GM04503 (cell line): ENCODE measurements around the gene ILF3.

ENCODE experiments used
- DNase-seq: peaks from one replicate; pipeline ENCODE4 v3.0.0-alpha.2; 2012; ENCODE audit warnings: low read depth

ILF3 gene

GRCh38 chr19:10653732-10654609 is at the start of gene ILF3:
TSS of gene ILF3 (plus strand) at chr19:10654346. CDS start at chr19:10670606, 16,260 bp downstream.
- DNase-seq: peak; percentile 99

- DNase-seq: no peak
These were observed 49.6 kb upstream of the ILF3 start for GRCh38 chr19:10604460-10604980.

GRCh38 chr19:10611907-10612306 is 42.2 kb upstream of the ILF3 start:
- DNase-seq: no peak

GRCh38 chr19:10612499-10613119 is 41.5 kb upstream of the ILF3 start:
- DNase-seq: no peak

GRCh38 chr19:10615429-10616023 is 38.6 kb upstream of the ILF3 start:
- no peak for DNase-seq

- peak; percentile 91 for DNase-seq
These were observed 36.6 kb upstream of the ILF3 start for GRCh38 chr19:10617409-10618121.

- no peak for DNase-seq
These were observed 35.3 kb upstream of the ILF3 start for GRCh38 chr19:10618846-10619245.

GRCh38 chr19:10620786-10621185 is 33.4 kb upstream of the ILF3 start:
- no peak for DNase-seq

GRCh38 chr19:10621966-10622365 is 32.2 kb upstream of the ILF3 start:
- no peak for DNase-seq

GRCh38 chr19:10624585-10624984 is 29.6 kb upstream of the ILF3 start:
- no peak for DNase-seq

- DNase-seq: no peak
These were observed 29.0 kb upstream of the ILF3 start, which contains the start of gene SLC44A2 for GRCh38 chr19:10625003-10625761. TSS of gene SLC44A2 (plus strand) at chr19:10625553. CDS start at chr19:10625634, 81 bp downstream.

- no peak for DNase-seq
These were observed 28.4 kb upstream of the ILF3 start for GRCh38 chr19:10625762-10626138.

GRCh38 chr19:10631874-10632273 is 22.3 kb upstream of the ILF3 start:
- no peak for DNase-seq

GRCh38 chr19:10634430-10634829 is 19.7 kb upstream of the ILF3 start:
- DNase-seq: no peak

- no peak for DNase-seq
These were observed 19.2 kb upstream of the ILF3 start for GRCh38 chr19:10634963-10635362.

GRCh38 chr19:10636304-10636972 is 17.7 kb upstream of the ILF3 start:
- DNase-seq: no peak

GRCh38 chr19:10637894-10638293 is 16.3 kb upstream of the ILF3 start:
- DNase-seq: no peak

GRCh38 chr19:10639836-10640235 is 14.3 kb upstream of the ILF3 start:
- DNase-seq: no peak

- no peak for DNase-seq
These were observed 13.8 kb upstream of the ILF3 start for GRCh38 chr19:10640361-10640760.

- DNase-seq: no peak
These were observed 12.9 kb upstream of the ILF3 start for GRCh38 chr19:10641248-10641647.
